ENCODE measurements around the gene FANCF.
A peak's percentile ranks its signal among the peaks of the same experiment; 100 is the strongest.
"Not testable (repeated sequence)": the region's sequence is repeated elsewhere in the genome, so short reads cannot be mapped to it uniquely, and the experiment has no call there.

Gene FANCF

GRCh38 chr11:22625448-22626287 lies at the start of gene FANCF:
Gene FANCF (minus strand): TSS chr11:22625823. CDS start chr11:22625810, 13 bp downstream.
- DNase-seq = peak; percentile 99 to 100

GRCh38 chr11:22674470-22675439 lies 49.1 kb upstream of the FANCF start:
- no peak for DNase-seq

GRCh38 chr11:22671751-22672150 lies 46.1 kb upstream of the FANCF start:
- no peak for DNase-seq

- no peak for DNase-seq
These were observed 45.2 kb upstream of the FANCF start for GRCh38 chr11:22670830-22671229.

GRCh38 chr11:22669368-22669767 lies 43.7 kb upstream of the FANCF start:
- DNase-seq = no peak

- no peak for DNase-seq
These were observed 42.6 kb upstream of the FANCF start for GRCh38 chr11:22668005-22668796.

GRCh38 chr11:22666688-22667439 lies 41.2 kb upstream of the FANCF start:
- DNase-seq = no peak

GRCh38 chr11:22666325-22666687 lies 40.7 kb upstream of the FANCF start, which contains the start of gene GAS2:
Gene GAS2 (plus strand): TSS chr11:22666611. CDS start chr11:22674870, 8,259 bp downstream.
- DNase-seq = no peak

GRCh38 chr11:22659783-22660182 lies 34.2 kb upstream of the FANCF start:
- DNase-seq = no peak

GRCh38 chr11:22657101-22657694 lies 31.6 kb upstream of the FANCF start:
- no peak for DNase-seq

GRCh38 chr11:22656130-22656529 lies 30.5 kb upstream of the FANCF start:
- no peak for DNase-seq

- DNase-seq = not testable (repeated sequence)
These were observed 26.7 kb upstream of the FANCF start for GRCh38 chr11:22652346-22652745.

- DNase-seq = no peak
These were observed 15.9 kb upstream of the FANCF start for GRCh38 chr11:22641559-22641958.

GRCh38 chr11:22640862-22641261 lies 15.2 kb upstream of the FANCF start:
- DNase-seq = no peak

- no peak for DNase-seq
These were observed 10.1 kb upstream of the FANCF start for GRCh38 chr11:22635689-22636088.

GRCh38 chr11:22634897-22635629 lies 9.4 kb upstream of the FANCF start:
- no peak for DNase-seq

GRCh38 chr11:22633354-22633902 lies 7.8 kb upstream of the FANCF start:
- DNase-seq = no peak

GRCh38 chr11:22627421-22627820 lies 1.8 kb upstream of the FANCF start:
- DNase-seq = no peak

GRCh38 chr11:22626573-22627239 lies 1.1 kb upstream of the FANCF start:
- no peak for DNase-seq

Data from inflammatory macrophage treated with lipopolysaccharide for 1 hour (primary cell).